Skeletal muscle tissue (tissue), 4 donors: ENCODE results near the gene MAP3K6. TPM values are rescaled to one million over a fixed set of nuclear protein-coding genes. Genes with fewer than 3 reads are reported as not detected.

Source experiments
- H3K27ac ChIP-seq: one replicate; pipeline ENCODE4 v1.7.0; 2013; ENCODE audit warnings: mild to moderate bottlenecking, low read depth, low read length, inconsistent platforms
- H3K27me3 ChIP-seq, 3 donors: one replicate each; pipeline ENCODE4 v1.7.0; 2013; ENCODE audit warnings: low read length in 3 of 3; ENCODE audit not compliant: control insufficient read depth in 3 of 3, insufficient read depth in 3 of 3
- H3K36me3 ChIP-seq, 3 donors: one replicate each; pipeline ENCODE4 v1.7.0; 2013; ENCODE audit warnings: low read length in 3 of 3; ENCODE audit not compliant: control insufficient read depth in 3 of 3, insufficient read depth in 3 of 3
- H3K4me1 ChIP-seq, 3 donors: one replicate each; pipeline ENCODE4 v1.7.0; 2013; ENCODE audit warnings: low read length in 3 of 3, mild to moderate bottlenecking in 3 of 3; ENCODE audit not compliant: control insufficient read depth in 3 of 3, insufficient read depth in 3 of 3
- H3K4me3 ChIP-seq, 3 donors: one replicate each; pipeline ENCODE4 v1.7.0; 2013; ENCODE audit warnings: low read length in 3 of 3
- H3K9ac ChIP-seq, 3 donors: one replicate each; pipeline ENCODE4 v1.7.0; 2013; ENCODE audit warnings: low read length in 3 of 3, mild to moderate bottlenecking in 3 of 3, moderate library complexity in 2 of 3, low read depth in 1 of 3
- H3K9me3 ChIP-seq, 3 donors: one replicate each; pipeline ENCODE4 v1.7.0; 2013; ENCODE audit warnings: low read length in 3 of 3; ENCODE audit not compliant: control insufficient read depth in 3 of 3
- total RNA-seq: library from RNA; depleted of rRNA; stranded (reverse); fragments of >200 nt; gene quantifications from one replicate; pipeline ENCODE4 v1.2.3, GENCODE V29; 2014
- donor health status: Osteomylitis.

MAP3K6 gene
- total RNA-seq, 1 donor from 2014 or later, result 4.2 TPM

- Histone ChIP-seq H3K4me1 (peaks cover 23 to 33% (median 26%) of the 10 kb centered on the region in 3 donors), H3K27ac (peak overlapping the region; percentile 91)
Measured at GRCh38 chr1:27365372-27366112, 1.2 kb downstream of the MAP3K6 start.

GRCh38 chr1:27364696-27365371 lies 1.9 kb downstream of the MAP3K6 start:
- Histone ChIP-seq H3K9ac (peak overlapping the region in 2 of 3 donors; percentile 69 to 71), H3K36me3 (peaks cover 22 to 35% (median 27%) of the 10 kb centered on the region in 3 donors)

More at GRCh38 chr1:27365372-27366112, 1.2 kb downstream of the MAP3K6 start:
- no peaks in the 10 kb centered on the region for H3K27me3 ChIP-seq
- H3K9ac ChIP-seq, result peak overlapping the region; percentile 69 to 84 (median 69)
- H3K4me3 ChIP-seq, result peak overlapping the region; percentile 64 to 80 (median 72)
- H3K9me3 ChIP-seq, result no peaks in the 10 kb centered on the region
- peaks cover 20 to 33% (median 27%) of the 10 kb centered on the region in 3 donors for H3K36me3 ChIP-seq

GRCh38 chr1:27363766-27364695 lies 2.7 kb downstream of the MAP3K6 start:
- H3K9ac ChIP-seq, result peak overlapping the region in 2 of 3 donors; percentile 69 to 71

More at GRCh38 chr1:27364696-27365371, 1.9 kb downstream of the MAP3K6 start:
- Histone ChIP-seq H3K4me1 (peaks cover 23 to 33% (median 26%) of the 10 kb centered on the region in 3 donors), H3K27ac (peak overlapping the region; percentile 91), H3K27me3 (no peaks in the 10 kb centered on the region), H3K9me3 (no peaks in the 10 kb centered on the region), H3K4me3 (peak overlapping the region; percentile 64 to 80 (median 65))

GRCh38 chr1:27361553-27361952 lies 5.2 kb downstream of the MAP3K6 start:
- no peak overlapping the region for H3K4me3 ChIP-seq
- no peaks in the 10 kb centered on the region for H3K9me3 ChIP-seq
- no peaks in the 10 kb centered on the region for H3K27me3 ChIP-seq
- no peak overlapping the region for H3K9ac ChIP-seq
- peaks cover 32 to 51% (median 39%) of the 10 kb centered on the region in 3 donors for H3K36me3 ChIP-seq
- H3K4me1 ChIP-seq, result peaks cover 12 to 27% (median 15%) of the 10 kb centered on the region in 3 donors
- H3K27ac ChIP-seq, result no peak overlapping the region

More at GRCh38 chr1:27363766-27364695, 2.7 kb downstream of the MAP3K6 start:
- H3K27ac ChIP-seq, result no peak overlapping the region
- no peaks in the 10 kb centered on the region for H3K9me3 ChIP-seq
- no peaks in the 10 kb centered on the region for H3K27me3 ChIP-seq
- peaks cover 23 to 30% (median 26%) of the 10 kb centered on the region in 3 donors for H3K4me1 ChIP-seq
- H3K4me3 ChIP-seq, result no peak overlapping the region
- H3K36me3 ChIP-seq, result peaks cover 24 to 39% (median 33%) of the 10 kb centered on the region in 3 donors

GRCh38 chr1:27361044-27361402 lies 5.7 kb downstream of the MAP3K6 start:
- Histone ChIP-seq H3K4me1 (peaks cover 12 to 27% (median 15%) of the 10 kb centered on the region in 3 donors), H3K9ac (no peak overlapping the region), H3K27me3 (no peaks in the 10 kb centered on the region), H3K4me3 (no peak overlapping the region), H3K27ac (no peak overlapping the region), H3K9me3 (no peaks in the 10 kb centered on the region), H3K36me3 (peaks cover 37 to 54% (median 42%) of the 10 kb centered on the region in 3 donors)

GRCh38 chr1:27360159-27361043 lies 6.4 kb downstream of the MAP3K6 start:
- Histone ChIP-seq H3K27ac (no peak overlapping the region), H3K4me3 (no peak overlapping the region), H3K36me3 (peaks cover 43 to 61% (median 49%) of the 10 kb centered on the region in 3 donors), H3K9me3 (no peaks in the 10 kb centered on the region), H3K4me1 (peaks cover 10 to 27% (median 15%) of the 10 kb centered on the region in 3 donors), H3K9ac (no peak overlapping the region), H3K27me3 (no peaks in the 10 kb centered on the region)

GRCh38 chr1:27359822-27360158 lies 7.0 kb downstream of the MAP3K6 start:
- no peak overlapping the region for H3K27ac ChIP-seq
- peaks cover 44 to 65% (median 53%) of the 10 kb centered on the region in 3 donors for H3K36me3 ChIP-seq
- H3K9ac ChIP-seq, result no peak overlapping the region
- H3K4me1 ChIP-seq, result peaks cover 4 to 21% (median 9%) of the 10 kb centered on the region in 3 donors
- no peaks in the 10 kb centered on the region for H3K27me3 ChIP-seq
- H3K4me3 ChIP-seq, result no peak overlapping the region
- H3K9me3 ChIP-seq, result no peaks in the 10 kb centered on the region

- Histone ChIP-seq H3K9ac (no peak overlapping the region), H3K36me3 (peaks cover 44 to 61% (median 51%) of the 10 kb centered on the region in 3 donors), H3K27ac (no peak overlapping the region), H3K4me1 (peaks cover 0 to 14% (median under 1%) of the 10 kb centered on the region in 3 donors), H3K9me3 (no peaks in the 10 kb centered on the region), H3K27me3 (no peaks in the 10 kb centered on the region), H3K4me3 (no peak overlapping the region)
Measured at GRCh38 chr1:27358928-27359313, 7.8 kb downstream of the MAP3K6 start.
